ENCODE data around the gene VIPAS39. TPM values are rescaled to one million over a fixed set of nuclear protein-coding genes. Genes with fewer than 3 reads are reported as not detected.
A peak's percentile ranks its signal among the peaks of the same experiment; 100 is the strongest.

Gene VIPAS39
- total RNA-seq, 2 experiments from 2014 or later = 13.9 to 16.8 TPM

- Mint-ChIP-seq H3K36me3 (ENCODE audit: low read depth) (peaks cover 4% of the 10 kb centered on the region), H3K4me3 (no peak overlapping the region), H3K9me3 (no peaks in the 10 kb centered on the region), H3K4me1 (ENCODE audit: low read depth) (no peaks in the 10 kb centered on the region), H3K27me3 (no peaks in the 10 kb centered on the region), H3K27ac (no peak overlapping the region)
- ChIA-PET POLR2A (no interaction called here), CTCF (no interaction called here)
- intact Hi-C loops (cut with micrococcal nuclease) = no loop called here
- DNase-seq (no peak), ATAC-seq (no peak)
- TF ChIP-seq CTCF (IDR thresholded peaks at IDR 0.05) = no peak
These were observed 57.2 kb downstream of the VIPAS39 start for GRCh38 chr14:77400216-77400615.

- intact Hi-C loops (cut with micrococcal nuclease) = no loop called here
- no peaks in the 10 kb centered on the region for H3K9me3 Mint-ChIP-seq
- H3K27ac Mint-ChIP-seq = no peak overlapping the region
- H3K4me1 Mint-ChIP-seq (ENCODE audit: low read depth) = no peaks in the 10 kb centered on the region
- H3K4me3 Mint-ChIP-seq = no peak overlapping the region
- DNase-seq (no peak), ATAC-seq (no peak)
- no peaks in the 10 kb centered on the region for H3K27me3 Mint-ChIP-seq
- ChIA-PET POLR2A (no interaction called here), CTCF (interaction anchor here (1.5 kb wide), 1 partner anchor 74 kb away, joined by 3 read pairs; no protein-coding TSS in a partner anchor)
- no peak for TF ChIP-seq CTCF (IDR thresholded peaks at IDR 0.05)
- no peaks in the 10 kb centered on the region for H3K36me3 Mint-ChIP-seq (ENCODE audit: low read depth)
These were observed 67.2 kb downstream of the VIPAS39 start for GRCh38 chr14:77390188-77390587.

- POLR2A ChIA-PET = no interaction called here
- DNase-seq = no peak
- Mint-ChIP-seq H3K4me3 (no peak overlapping the region), H3K9me3 (peaks cover 1% of the 10 kb centered on the region), H3K36me3 (ENCODE audit: low read depth) (peaks cover 17% of the 10 kb centered on the region), H3K27me3 (no peaks in the 10 kb centered on the region), H3K27ac (no peak overlapping the region), H3K4me1 (ENCODE audit: low read depth) (peaks cover 23% of the 10 kb centered on the region)
- TF ChIP-seq CTCF (IDR thresholded peaks at IDR 0.05) = no peak
- ATAC-seq = no peak
- intact Hi-C loops (cut with micrococcal nuclease) = no loop called here
- CTCF ChIA-PET = interaction anchor here (0.9 kb wide), 1 partner anchor 27 kb away, joined by 3 read pairs; no protein-coding TSS in a partner anchor
These were observed 78.7 kb downstream of the VIPAS39 start for GRCh38 chr14:77378701-77379100.

- ChIA-PET CTCF (interaction anchor here (1.1 to 1.7 kb wide), 3 partner anchors 62 to 82 kb away, joined by 3 to 9 read pairs (median 5); no protein-coding TSS in a partner anchor), POLR2A (interaction anchor here (0.7 to 2.5 kb wide), 3 partner anchors 25 to 81 kb away, joined by 3 to 10 read pairs (median 8); partner anchors contain the start of genes AHSA1, GSTZ1 and POMT2)
- TF ChIP-seq CTCF (IDR thresholded peaks at IDR 0.05) = no peak
- intact Hi-C loops (cut with micrococcal nuclease) = loop anchor here (1.0 to 2.0 kb wide), 2 partner anchors 57 to 79 kb away; partner anchors contain the start of genes POMT2 and VIPAS39
- peaks cover 25% of the 10 kb centered on the region for H3K36me3 Mint-ChIP-seq (ENCODE audit: low read depth)
- H3K4me3 Mint-ChIP-seq = no peak overlapping the region
- H3K27ac Mint-ChIP-seq = no peak overlapping the region
- H3K4me1 Mint-ChIP-seq (ENCODE audit: low read depth) = peaks cover 34% of the 10 kb centered on the region
- peak; percentile 2 for ATAC-seq
- H3K27me3 Mint-ChIP-seq = no peaks in the 10 kb centered on the region
- peaks cover 1% of the 10 kb centered on the region for H3K9me3 Mint-ChIP-seq
- DNase-seq = no peak
These were observed 79.9 kb downstream of the VIPAS39 start for GRCh38 chr14:77377502-77377844.

GRCh38 chr14:77376771-77377501 lies 80.5 kb downstream of the VIPAS39 start, which contains the start of the genes SAMD15 and TMED8:
Gene SAMD15 (plus strand): TSS chr14:77377379. CDS start chr14:77377419, 40 bp downstream.
Gene TMED8 (minus strand): TSS chr14:77377094. CDS start chr14:77377053, 41 bp downstream.
- Mint-ChIP-seq H3K4me3 (peak within 1 kb of the TSS; percentile 91), H3K27ac (peak within 1 kb of the TSS; percentile 91)
- ATAC-seq = peak; percentile 96

More at GRCh38 chr14:77376771-77377501, 80.5 kb downstream of the VIPAS39 start, which contains the start of the genes SAMD15 and TMED8:
- Mint-ChIP-seq H3K9me3 (peaks cover 1% of the 10 kb centered on the region), H3K27me3 (no peaks in the 10 kb centered on the region), H3K4me1 (ENCODE audit: low read depth) (peaks cover 38% of the 10 kb centered on the region), H3K36me3 (ENCODE audit: low read depth) (peaks cover 25% of the 10 kb centered on the region)
- peak; percentile 88 for DNase-seq
- ChIA-PET CTCF (interaction anchor here (1.0 to 1.7 kb wide), 4 partner anchors 52 to 82 kb away, joined by 3 to 9 read pairs (median 4); no protein-coding TSS in a partner anchor), POLR2A (interaction anchor here (0.7 to 2.5 kb wide), 3 partner anchors 24 to 82 kb away, joined by 3 to 10 read pairs (median 8); partner anchors contain the start of genes AHSA1, GSTZ1 and POMT2)
- TF ChIP-seq CTCF (IDR thresholded peaks at IDR 0.05) = no peak
- intact Hi-C loops (cut with micrococcal nuclease) = loop anchor here (1.0 to 2.0 kb wide), 2 partner anchors 57 to 80 kb away; partner anchors contain the start of genes POMT2 and VIPAS39

Measured in activated CD8-positive, alpha-beta T cell treated with anti-CD3 and anti-CD28 coated beads for 36 hours (primary cell).